GM19099 (cell line): ENCODE data around the gene IGF2R.
A peak's percentile ranks its signal among the peaks of the same experiment; 100 is the strongest.

Source experiments
- POLR2A ChIP-seq: IDR thresholded peaks from 3 replicates; pipeline ENCODE4 v1.6.1; 2011; ENCODE audit warnings: low read depth; ENCODE audit not compliant: insufficient read length; ENCODE audit errors: extremely low read depth

IGF2R gene

DNA sequence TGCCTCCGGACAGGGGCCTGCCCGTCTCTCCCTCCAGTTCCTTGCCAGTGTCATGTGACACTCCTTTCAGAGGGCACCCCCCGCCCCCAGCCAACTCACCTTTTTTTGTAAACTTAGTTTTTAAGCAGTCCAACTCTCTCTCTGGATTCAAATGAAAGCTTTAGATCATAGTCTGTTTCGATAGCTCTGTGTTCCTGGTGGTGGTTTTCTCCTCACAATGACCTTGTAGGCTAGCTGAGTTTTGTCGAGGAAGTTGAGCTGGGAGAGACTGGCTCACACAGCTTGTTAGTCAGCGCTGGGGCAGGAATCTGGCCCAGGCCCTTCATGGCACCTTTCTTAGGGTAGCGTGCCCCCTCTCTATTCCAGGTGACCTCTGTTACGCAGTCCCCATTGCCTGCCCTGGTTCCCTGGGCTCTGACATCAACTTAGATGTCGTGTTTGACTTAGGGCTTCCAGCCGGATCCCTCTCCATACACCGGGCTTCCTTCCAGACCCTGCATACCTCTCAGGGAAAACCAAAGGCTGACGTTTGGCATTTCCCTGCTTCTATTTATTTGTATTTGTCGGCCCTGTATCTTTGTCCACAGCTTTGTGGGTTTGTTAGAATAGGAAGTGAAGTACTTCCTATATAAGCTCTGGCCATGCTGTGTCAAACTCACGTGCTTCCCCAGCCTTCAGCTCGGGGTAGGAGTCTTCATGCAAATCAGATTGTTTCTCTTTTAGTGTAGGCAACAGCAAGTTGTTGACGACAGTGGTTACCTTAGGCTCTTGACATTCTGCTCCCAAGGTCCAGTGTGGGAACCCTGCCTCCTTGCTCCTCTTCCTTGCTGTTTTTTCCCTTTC, 12.7 kb downstream of the IGF2R start:
- peak; percentile 58 for TF ChIP-seq POLR2A

- TF ChIP-seq POLR2A = no peak
Observed at GRCh38 chr6:159982731-159983506, 14.0 kb downstream of the IGF2R start.

DNA sequence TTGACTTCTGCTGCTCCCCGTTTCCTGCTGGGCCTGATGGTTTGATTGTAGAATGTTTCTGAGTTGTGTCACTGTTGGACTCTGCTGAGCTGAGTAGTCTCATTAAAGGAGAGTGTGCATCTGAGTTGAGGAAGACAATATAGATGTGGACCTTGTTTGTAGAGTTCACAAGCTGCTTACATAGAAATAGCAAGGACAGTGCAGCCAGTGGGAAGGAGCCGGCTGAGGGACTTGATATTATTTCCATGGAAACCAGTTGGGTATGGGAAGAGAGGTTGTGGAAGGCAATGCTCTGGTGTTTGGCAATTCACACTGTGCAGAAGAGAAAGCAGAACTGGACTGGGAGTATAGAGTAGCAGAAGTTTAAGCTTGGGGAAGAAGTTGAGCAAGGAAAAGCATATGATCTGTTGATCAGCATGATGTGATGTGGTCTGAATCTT, 14.8 kb downstream of the IGF2R start:
- TF ChIP-seq POLR2A = no peak

GRCh38 chr6:159984268-159984786, 15.4 kb downstream of the IGF2R start:
- no peak for TF ChIP-seq POLR2A

GRCh38 chr6:159985296-159985945, 16.5 kb downstream of the IGF2R start:
- no peak for TF ChIP-seq POLR2A

GRCh38 chr6:159988983-159989454, 20.1 kb downstream of the IGF2R start:
- TF ChIP-seq POLR2A = no peak

DNA sequence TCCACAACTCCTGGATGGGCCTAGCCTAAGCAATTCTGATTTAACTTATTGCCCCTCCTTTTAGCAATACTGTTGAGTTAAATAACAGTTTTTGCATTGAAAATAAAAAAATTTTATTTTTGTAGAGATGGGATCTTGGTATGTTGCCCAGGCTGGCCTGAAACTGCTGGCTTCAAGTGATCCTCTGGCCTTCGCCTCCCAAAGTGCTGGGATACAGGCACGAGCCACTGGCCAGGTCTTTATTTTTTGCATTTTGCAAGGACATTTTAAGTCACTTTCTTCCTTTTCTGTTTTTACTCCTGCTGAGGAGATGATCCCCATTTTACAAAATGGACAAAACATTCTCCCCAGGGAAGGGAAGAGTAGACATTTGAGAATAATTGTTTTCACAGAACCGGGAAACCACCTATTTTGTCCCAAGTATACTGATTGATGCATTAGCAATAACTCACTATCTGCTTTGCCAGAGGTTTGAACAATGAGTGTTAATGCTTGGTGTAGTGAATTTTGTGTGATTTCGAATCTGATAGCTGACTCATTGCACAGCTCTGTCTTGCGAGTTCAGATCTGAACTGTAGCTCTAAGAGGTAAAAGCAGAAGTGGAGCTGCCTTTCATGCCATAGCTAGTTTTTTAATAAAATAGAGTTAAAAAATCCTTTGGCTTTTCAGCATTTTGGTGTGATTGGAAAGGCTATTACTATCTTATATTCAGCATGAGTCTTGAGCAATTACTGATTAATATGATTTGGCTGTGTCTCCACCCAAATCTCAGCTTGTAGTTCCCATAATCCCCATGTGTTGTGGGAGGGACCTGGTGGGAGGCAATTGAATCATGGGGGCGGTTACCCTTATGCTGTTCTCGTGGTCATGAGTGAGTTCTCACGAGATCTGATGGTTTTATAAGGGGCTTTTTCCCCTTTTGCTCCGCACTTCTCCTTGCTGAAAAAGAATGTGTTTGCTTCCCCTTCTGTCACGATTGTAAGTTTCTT, 20.9 kb downstream of the IGF2R start:
- TF ChIP-seq POLR2A = no peak

DNA sequence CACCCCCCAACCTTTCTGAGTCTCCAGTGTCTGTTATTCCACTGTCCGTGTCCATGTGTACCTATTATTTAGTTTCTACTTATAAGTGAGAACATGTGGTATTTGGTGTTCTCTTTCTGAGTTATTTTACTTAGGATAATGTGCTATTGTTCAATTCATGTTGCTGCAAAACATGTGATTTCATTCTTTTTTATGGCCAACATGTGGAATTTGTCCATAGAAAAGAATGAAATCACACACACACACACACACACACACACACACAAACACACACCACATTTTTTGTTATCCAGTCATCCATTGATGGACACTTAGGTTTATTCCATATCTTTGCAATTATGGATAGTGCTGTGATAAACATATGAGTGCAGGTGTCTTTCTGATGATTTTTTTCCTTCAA, 23.5 kb downstream of the IGF2R start:
- no peak for TF ChIP-seq POLR2A

GRCh38 chr6:159995405-159995804, 26.5 kb downstream of the IGF2R start:
- TF ChIP-seq POLR2A = no peak

- TF ChIP-seq POLR2A = no peak
Observed at GRCh38 chr6:159996087-159996622, 27.3 kb downstream of the IGF2R start.

DNA sequence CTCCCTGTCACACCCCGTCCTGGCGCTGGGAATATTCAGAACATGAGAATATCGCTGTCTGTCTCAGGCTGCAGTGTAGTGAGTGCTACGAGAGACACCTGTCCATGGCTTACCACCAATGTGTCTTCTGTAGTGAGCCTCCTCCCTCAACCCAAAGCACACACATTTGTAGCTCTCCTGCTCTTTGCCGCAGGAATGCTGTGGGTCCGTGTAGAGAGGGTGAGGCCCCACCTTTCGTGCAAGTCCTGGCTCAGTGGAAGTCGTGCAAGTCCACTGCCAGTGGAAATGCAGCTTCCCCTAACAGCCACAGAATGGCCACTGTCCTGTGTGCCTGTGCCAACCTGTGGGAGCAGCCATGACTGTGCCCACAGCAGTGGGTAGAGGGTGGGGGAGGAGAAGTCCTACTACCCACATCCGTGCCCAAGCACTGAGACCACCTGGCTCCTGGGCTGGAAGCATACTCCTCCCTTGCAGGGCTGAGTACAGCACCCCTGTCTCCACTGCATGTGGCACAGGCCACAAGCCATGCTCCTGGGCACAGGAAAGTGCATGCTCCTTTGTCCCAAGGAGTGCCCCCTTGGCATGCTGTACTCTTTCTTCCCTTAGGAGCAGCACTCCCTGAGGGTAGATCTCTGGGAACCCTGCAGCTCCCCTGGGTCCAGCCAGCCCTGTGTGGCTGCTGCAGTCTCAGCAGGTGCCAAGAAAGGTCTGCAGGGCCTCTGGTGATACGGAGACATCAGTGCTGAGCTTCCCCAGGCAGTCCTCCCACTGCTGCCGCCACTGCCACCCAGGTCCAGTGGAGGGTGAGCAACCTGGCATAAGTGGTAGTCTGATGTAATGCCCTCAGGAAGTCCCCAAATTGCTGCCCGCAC, 28.0 kb downstream of the IGF2R start:
- TF ChIP-seq POLR2A = no peak

GRCh38 chr6:159997498-159998101, 28.7 kb downstream of the IGF2R start:
- TF ChIP-seq POLR2A = no peak
